ENCODE results near the gene SLC16A3.

SLC16A3 gene

DNA sequence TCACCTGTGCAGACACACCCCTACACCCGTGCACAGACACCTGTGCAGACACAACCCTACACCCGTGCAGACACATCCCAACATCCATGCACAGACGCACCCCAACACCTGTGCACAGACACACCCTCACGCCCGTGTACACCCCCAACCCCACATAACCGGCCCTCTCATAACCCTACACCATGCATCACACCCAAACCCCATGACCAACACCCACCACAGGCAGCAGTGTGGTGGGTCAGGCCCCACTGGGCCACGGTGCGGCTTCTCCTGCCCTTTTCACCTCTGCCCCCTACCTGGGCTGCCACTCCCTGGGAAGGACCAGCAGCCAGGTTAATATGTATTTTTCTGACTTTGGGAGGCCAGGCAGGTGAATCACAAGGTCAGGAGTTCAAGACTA is 4.2 kb upstream of the SLC16A3 start:
- H3K36me3 ChIP-seq (replicated peaks), result no peaks in the 10 kb centered on the region
- no peak overlapping the region for H3K4me3 ChIP-seq
- in situ Hi-C loops (cut with MboI; ENCODE audit: low sequenced_read_pairs), result no loop called here
- no peaks in the 10 kb centered on the region for H3K9me3 ChIP-seq
- H3K4me1 ChIP-seq, result peaks cover 2% of the 10 kb centered on the region
- no peak for DNase-seq (ENCODE audit: low spot score in 2 of 2)
- H3K27me3 ChIP-seq (ENCODE audit: low read depth), result no peaks in the 10 kb centered on the region

DNA sequence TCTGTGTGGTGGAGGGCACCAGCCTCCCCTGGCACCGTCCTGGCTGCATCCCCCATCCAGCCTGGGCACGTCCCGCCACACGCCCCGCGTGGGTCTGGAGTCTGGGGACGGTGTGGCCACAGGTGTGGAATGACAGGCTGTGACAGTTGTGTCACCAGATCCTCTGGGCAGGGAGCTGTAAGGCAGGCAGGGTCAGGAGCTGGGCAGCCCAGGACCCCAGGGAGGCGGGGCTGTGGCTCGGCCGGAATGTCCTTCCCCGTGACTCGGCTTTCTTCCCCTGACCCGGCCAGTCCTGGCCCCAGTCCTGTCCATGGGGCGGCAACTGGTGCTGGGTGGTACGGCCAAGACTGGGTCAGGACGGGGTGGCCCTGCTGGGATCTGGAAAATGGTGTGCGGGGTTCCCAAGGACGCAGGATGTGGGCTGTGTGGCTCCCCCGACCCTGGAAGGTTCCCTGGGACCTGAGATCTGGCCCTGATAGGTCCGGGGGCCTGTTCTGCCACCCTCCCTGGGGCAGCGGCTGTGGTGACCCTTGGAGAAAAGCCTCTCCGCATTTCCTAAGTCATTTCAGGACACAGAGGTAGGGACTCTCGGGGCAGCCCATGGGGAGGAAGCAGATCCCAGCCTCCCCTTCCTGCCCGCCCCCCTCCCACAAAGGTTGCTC is 3.3 kb upstream of the SLC16A3 start:
- peaks cover 11% of the 10 kb centered on the region for H3K4me1 ChIP-seq
- H3K9me3 ChIP-seq, result no peaks in the 10 kb centered on the region
- no peaks in the 10 kb centered on the region for H3K36me3 ChIP-seq (replicated peaks)
- no peak overlapping the region for H3K4me3 ChIP-seq
- in situ Hi-C loops (cut with MboI; ENCODE audit: low sequenced_read_pairs), result no loop called here
- no peak for DNase-seq (ENCODE audit: low spot score in 2 of 2)
- H3K27me3 ChIP-seq (ENCODE audit: low read depth), result no peaks in the 10 kb centered on the region

GRCh38 chr17:82226146-82226808 is 2.6 kb upstream of the SLC16A3 start:
- DNase-seq (ENCODE audit: low spot score in 2 of 2), result no peak
- in situ Hi-C loops (cut with MboI; ENCODE audit: low sequenced_read_pairs), result no loop called here
- H3K9me3 ChIP-seq, result no peaks in the 10 kb centered on the region
- no peak overlapping the region for H3K4me3 ChIP-seq
- H3K36me3 ChIP-seq (replicated peaks), result no peaks in the 10 kb centered on the region
- peaks cover 15% of the 10 kb centered on the region for H3K4me1 ChIP-seq
- H3K27me3 ChIP-seq (ENCODE audit: low read depth), result no peaks in the 10 kb centered on the region

DNA sequence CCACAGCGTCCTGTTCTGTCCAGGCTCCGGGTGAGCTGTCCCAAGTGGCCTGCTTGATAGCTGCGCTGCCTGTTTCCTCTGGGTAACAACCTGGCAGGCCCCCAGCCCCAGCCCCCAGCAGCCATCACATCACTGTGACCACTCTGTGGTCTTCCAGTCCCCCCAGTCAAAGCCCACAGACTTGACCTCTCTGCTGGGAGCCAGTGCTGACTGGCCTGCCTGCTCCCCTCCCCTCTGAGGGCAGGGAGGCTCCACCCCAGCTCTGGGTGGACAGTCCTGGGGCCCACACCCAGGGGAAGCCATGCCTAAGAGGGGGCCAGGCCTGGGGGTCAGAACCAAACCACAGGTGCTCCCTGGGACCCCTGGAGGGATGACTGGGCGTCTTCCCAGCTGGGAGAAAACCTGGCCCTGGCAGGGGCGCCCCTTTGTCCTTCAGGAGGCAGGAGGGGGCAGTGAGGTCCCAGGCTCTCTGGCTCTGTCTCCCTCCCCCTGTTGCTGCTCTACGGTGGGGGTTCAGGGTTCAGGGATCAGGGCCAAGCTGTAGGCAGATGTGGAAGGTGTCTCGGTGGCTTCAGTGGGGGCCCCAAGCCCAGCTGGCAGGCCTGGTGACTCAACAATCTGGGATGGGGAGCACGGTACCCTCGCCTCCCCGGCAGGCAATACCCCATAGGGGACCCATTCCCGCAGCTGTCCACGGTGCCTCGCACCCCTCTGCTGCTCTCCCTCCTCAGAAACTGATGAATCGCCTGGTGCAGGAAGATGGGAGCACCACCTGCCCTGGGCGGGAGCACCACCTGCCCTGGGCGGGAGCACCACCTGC is 1.8 kb upstream of the SLC16A3 start:
- H3K36me3 ChIP-seq (replicated peaks), result no peaks in the 10 kb centered on the region
- H3K27me3 ChIP-seq (ENCODE audit: low read depth), result no peaks in the 10 kb centered on the region
- no peak for DNase-seq (ENCODE audit: low spot score in 2 of 2)
- H3K4me1 ChIP-seq, result peaks cover 22% of the 10 kb centered on the region
- in situ Hi-C loops (cut with MboI; ENCODE audit: low sequenced_read_pairs), result no loop called here
- no peaks in the 10 kb centered on the region for H3K9me3 ChIP-seq
- no peak overlapping the region for H3K4me3 ChIP-seq

GRCh38 chr17:82227629-82228277 is 1.1 kb upstream of the SLC16A3 start:
- H3K27me3 ChIP-seq (ENCODE audit: low read depth), result no peaks in the 10 kb centered on the region

DNA sequence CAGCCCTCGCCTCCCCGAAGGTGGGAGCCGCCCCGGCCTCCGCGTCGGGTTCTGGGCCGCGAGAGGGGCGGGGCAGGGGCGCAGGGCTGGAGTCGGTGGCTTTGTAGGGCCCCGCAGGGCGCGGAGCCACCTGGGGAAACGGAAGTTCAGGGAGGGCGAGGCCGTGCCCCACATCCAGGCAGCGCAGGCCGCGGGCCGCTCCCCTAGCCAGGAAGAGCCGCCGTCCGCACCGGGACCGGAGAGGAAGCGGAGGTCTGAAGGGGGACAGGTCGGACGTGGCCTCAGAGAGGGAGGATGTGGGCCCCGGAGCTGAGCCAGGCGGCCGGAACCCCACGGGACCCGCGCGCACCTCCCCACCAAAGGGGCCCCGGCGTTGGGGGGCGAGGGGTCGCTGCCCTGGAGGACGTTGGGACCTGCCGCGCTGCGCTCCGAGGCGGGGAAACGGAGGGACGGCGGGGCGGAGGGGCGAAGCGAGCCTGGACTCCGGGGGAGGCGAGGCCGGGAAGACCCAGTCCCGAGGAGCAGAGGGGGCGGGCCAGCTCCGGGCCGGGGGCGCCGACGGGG is 482 bp upstream of the SLC16A3 start:
- no peaks in the 10 kb centered on the region for H3K36me3 ChIP-seq (replicated peaks)
- no peaks in the 10 kb centered on the region for H3K27me3 ChIP-seq (ENCODE audit: low read depth)
- in situ Hi-C loops (cut with MboI; ENCODE audit: low sequenced_read_pairs), result no loop called here

More at GRCh38 chr17:82227629-82228277, 1.1 kb upstream of the SLC16A3 start:
- Histone ChIP-seq H3K4me1 (peaks cover 22% of the 10 kb centered on the region), H3K36me3 (replicated peaks) (no peaks in the 10 kb centered on the region), H3K4me3 (peak overlapping the region; percentile 29; the same call in 1 of the 2 replicates), H3K9me3 (no peaks in the 10 kb centered on the region)
- in situ Hi-C loops (cut with MboI; ENCODE audit: low sequenced_read_pairs), result no loop called here
- DNase-seq (ENCODE audit: low spot score in 2 of 2), result no peak

GRCh38 chr17:82229698-82230608 is 1.1 kb downstream of the SLC16A3 start:
- DNase-seq (ENCODE audit: low spot score in 2 of 2), result no peak
- Histone ChIP-seq H3K4me1 (peaks cover 22% of the 10 kb centered on the region), H3K9me3 (no peaks in the 10 kb centered on the region), H3K27me3 (ENCODE audit: low read depth) (no peaks in the 10 kb centered on the region), H3K36me3 (replicated peaks) (no peaks in the 10 kb centered on the region), H3K4me3 (peak overlapping the region; percentile 56)
- in situ Hi-C loops (cut with MboI; ENCODE audit: low sequenced_read_pairs), result no loop called here

More for the DNA sequence above, 482 bp upstream of the SLC16A3 start:
- Histone ChIP-seq H3K4me1 (peaks cover 22% of the 10 kb centered on the region), H3K9me3 (no peaks in the 10 kb centered on the region), H3K4me3 (peak overlapping the region; percentile 29)
- DNase-seq (ENCODE audit: low spot score in 2 of 2), result no peak

DNA sequence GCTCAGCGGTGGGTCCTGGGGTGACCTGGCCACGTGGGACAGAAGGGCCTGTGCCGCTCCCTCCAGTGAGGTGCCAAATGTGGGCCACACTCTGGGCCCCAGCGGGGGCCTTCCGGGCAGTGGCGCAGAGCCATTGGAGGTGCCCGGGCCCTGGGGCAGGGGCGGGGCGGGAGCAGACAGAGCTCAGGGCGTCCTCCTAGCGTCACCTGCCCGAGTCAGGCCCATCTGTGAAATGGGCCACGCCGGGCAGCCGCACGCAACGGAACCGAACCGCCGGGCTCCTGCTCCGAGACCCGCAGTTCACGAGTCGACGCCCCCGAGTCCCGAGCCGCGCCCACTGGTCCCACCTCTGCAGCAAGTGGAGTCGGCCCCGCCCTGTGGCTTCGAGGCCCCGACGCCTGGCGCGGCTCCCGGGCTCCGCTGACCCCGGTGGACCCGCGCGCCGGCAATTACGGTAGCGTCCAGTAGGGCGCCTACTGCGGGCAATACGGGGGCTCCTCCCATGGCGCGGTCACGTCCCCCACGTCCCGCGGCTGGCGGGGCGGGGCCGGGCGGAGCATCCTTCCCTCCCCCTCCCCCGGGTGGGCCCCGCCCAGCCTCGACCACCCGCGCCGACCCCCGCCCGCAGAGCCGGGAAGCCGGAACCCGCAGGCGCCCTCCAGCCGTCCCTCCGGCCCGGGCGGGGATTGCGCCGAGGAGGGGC is 1.9 kb downstream of the SLC16A3 start:
- Histone ChIP-seq H3K4me3 (peak overlapping the region; percentile 56), H3K27me3 (ENCODE audit: low read depth) (no peaks in the 10 kb centered on the region), H3K4me1 (peaks cover 22% of the 10 kb centered on the region), H3K9me3 (no peaks in the 10 kb centered on the region), H3K36me3 (replicated peaks) (no peaks in the 10 kb centered on the region; the same call in 1 of the 2 replicates)
- in situ Hi-C loops (cut with MboI; ENCODE audit: low sequenced_read_pairs), result no loop called here
- DNase-seq (ENCODE audit: low spot score in 2 of 2), result peak; percentile 49 to 90

DNA sequence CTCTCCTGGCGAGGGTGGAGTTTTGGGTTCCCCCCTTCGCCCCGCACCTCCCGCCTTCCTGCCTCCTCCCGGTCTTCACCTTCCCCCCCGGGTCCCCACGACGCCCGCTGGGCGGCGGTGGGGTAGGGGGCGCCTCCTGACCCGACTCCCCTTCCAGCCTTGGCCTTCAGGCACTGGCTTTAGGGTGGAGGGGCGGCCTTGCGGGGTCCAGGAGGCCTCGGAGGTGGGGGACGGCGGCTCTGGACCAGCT is 2.4 kb downstream of the SLC16A3 start:
- peaks cover 22% of the 10 kb centered on the region for H3K4me1 ChIP-seq
- peaks cover 4% of the 10 kb centered on the region for H3K36me3 ChIP-seq (replicated peaks)
- in situ Hi-C loops (cut with MboI; ENCODE audit: low sequenced_read_pairs), result no loop called here
- H3K4me3 ChIP-seq, result peak overlapping the region; percentile 56
- no peaks in the 10 kb centered on the region for H3K9me3 ChIP-seq
- H3K27me3 ChIP-seq (ENCODE audit: low read depth), result no peaks in the 10 kb centered on the region
- DNase-seq (ENCODE audit: low spot score in 2 of 2), result no peak

GRCh38 chr17:82231562-82232321 is 2.9 kb downstream of the SLC16A3 start:
- H3K27me3 ChIP-seq (ENCODE audit: low read depth), result no peaks in the 10 kb centered on the region
- H3K4me1 ChIP-seq, result peaks cover 22% of the 10 kb centered on the region
- in situ Hi-C loops (cut with MboI; ENCODE audit: low sequenced_read_pairs), result no loop called here
- no peaks in the 10 kb centered on the region for H3K9me3 ChIP-seq
- H3K36me3 ChIP-seq (replicated peaks), result peaks cover 9% of the 10 kb centered on the region
- peak overlapping the region; percentile 56 for H3K4me3 ChIP-seq
- DNase-seq (ENCODE audit: low spot score in 2 of 2), result peak in 1 of 2 experiments; percentile 71

GRCh38 chr17:82232322-82232820 is 3.5 kb downstream of the SLC16A3 start:
- in situ Hi-C loops (cut with MboI; ENCODE audit: low sequenced_read_pairs), result no loop called here
- Histone ChIP-seq H3K36me3 (replicated peaks) (peaks cover 16% of the 10 kb centered on the region), H3K4me1 (peaks cover 22% of the 10 kb centered on the region), H3K27me3 (ENCODE audit: low read depth) (no peaks in the 10 kb centered on the region), H3K9me3 (no peaks in the 10 kb centered on the region), H3K4me3 (no peak overlapping the region)
- DNase-seq (ENCODE audit: low spot score in 2 of 2), result no peak

Data from HAP-1 (cell line).